OCI-M2 (cell line): ENCODE data around the gene UBALD1.

ENCODE experiments used
- DNase-seq: peaks from one replicate; lab custom pipeline; 2025; ENCODE audit not compliant: unreplicated experiment; lab: John Stamatoyannopoulos, UW

The UBALD1 gene

GRCh38 chr16:4561596-4561995 is 53.1 kb downstream of the UBALD1 start:
- DNase-seq: no peak
